ENCODE results near the gene CLDN7. TPM values are rescaled to one million over a fixed set of nuclear protein-coding genes. Genes with fewer than 3 reads are reported as not detected.

The CLDN7 gene
- total and polyA plus RNA-seq, 4 donors = 3.0 to 35.0 (median 19.6) TPM

- TF ChIP-seq SP1 (IDR thresholded peaks at IDR 0.05) (no peak), MAX (IDR thresholded peaks at IDR 0.05) (no peak), HNF4A (conservative IDR thresholded peaks at IDR 0.05) (no peak), FOXA1 (IDR thresholded peaks at IDR 0.05) (no peak), RAD21 (IDR thresholded peaks at IDR 0.05) (no peak), ATF3 (IDR thresholded peaks at IDR 0.05) (no peak), JUND (IDR thresholded peaks at IDR 0.05) (no peak)
Measured at GRCh38 chr17:7241090-7241733, 21.1 kb downstream of the CLDN7 start (continued).

- DNase-seq (ENCODE audit: low spot score) = no peak
- Histone ChIP-seq H3K27ac (ENCODE audit: low read depth in 1 of 2, low read length in 2 of 2) (peak overlapping the region; percentile 98 to 99), H3K4me1 (ENCODE audit: control insufficient read depth in 4 of 4, insufficient read depth in 4 of 4, low read length in 3 of 4) (peaks cover 2 to 50% (median 35%) of the 10 kb centered on the region in 4 donors), H3K9me3 (ENCODE audit: control insufficient read depth in 4 of 4, low read length in 3 of 4) (no peaks in the 10 kb centered on the region), H3K27me3 (ENCODE audit: control insufficient read depth in 4 of 4, insufficient read depth in 4 of 4, low read length in 3 of 4) (no peaks in the 10 kb centered on the region), H3K36me3 (ENCODE audit: control insufficient read depth in 4 of 4, insufficient read depth in 3 of 4, low read depth in 1 of 4, low read length in 3 of 4) (peaks cover 7 to 31% (median 18%) of the 10 kb centered on the region in 4 donors), H3K4me3 (ENCODE audit: low read depth in 1 of 3, low read length in 3 of 3) (peak overlapping the region in 2 of 3 donors; percentile 19 to 91), H3K9ac (ENCODE audit: low read depth in 1 of 2, low read length in 2 of 2) (no peak overlapping the region)
- WGBS = 68% methylated on average over 4 of the region's 4 CpGs
- TF ChIP-seq ATF3 (IDR thresholded peaks at IDR 0.05) (no peak), FOXA1 (IDR thresholded peaks at IDR 0.05) (no peak), YY1 (IDR thresholded peaks at IDR 0.05) (no peak), HNF4G (IDR thresholded peaks at IDR 0.05) (no peak), NR2F2 (IDR thresholded peaks at IDR 0.05) (no peak), RAD21 (IDR thresholded peaks at IDR 0.05) (no peak), MAX (IDR thresholded peaks at IDR 0.05) (no peak), CTCF (IDR thresholded peaks at IDR 0.05; ENCODE audit: low read depth, low read length, missing input control) (no peak), EGR1 (IDR thresholded peaks at IDR 0.05; ENCODE audit: low read depth in 2 of 2) (no peak), JUND (IDR thresholded peaks at IDR 0.05) (no peak), REST (IDR thresholded peaks at IDR 0.05) (no peak), HNF4A (conservative IDR thresholded peaks at IDR 0.05) (no peak), ZBTB33 (IDR thresholded peaks at IDR 0.05) (no peak), FOXA2 (IDR thresholded peaks at IDR 0.05) (no peak), GABPA (IDR thresholded peaks at IDR 0.05 in 1 of 2, conservative IDR thresholded peaks at IDR 0.05 in 1 of 2) (no peak), RXRA (IDR thresholded peaks at IDR 0.05) (no peak), TAF1 (conservative IDR thresholded peaks at IDR 0.05) (no peak), SP1 (IDR thresholded peaks at IDR 0.05) (no peak)
Measured at GRCh38 chr17:7240375-7240774, 21.9 kb downstream of the CLDN7 start.

Measured in liver (tissue), 9 donors.